T1000 (cell line): ENCODE data around the gene MYLK.
A peak's percentile ranks its signal among the peaks of the same experiment; 100 is the strongest.

Experiments used
- DNase-seq: peaks from one replicate; lab custom pipeline; 2025; ENCODE audit warnings: mixed read lengths; lab: John Stamatoyannopoulos, UW

Gene MYLK

DNA sequence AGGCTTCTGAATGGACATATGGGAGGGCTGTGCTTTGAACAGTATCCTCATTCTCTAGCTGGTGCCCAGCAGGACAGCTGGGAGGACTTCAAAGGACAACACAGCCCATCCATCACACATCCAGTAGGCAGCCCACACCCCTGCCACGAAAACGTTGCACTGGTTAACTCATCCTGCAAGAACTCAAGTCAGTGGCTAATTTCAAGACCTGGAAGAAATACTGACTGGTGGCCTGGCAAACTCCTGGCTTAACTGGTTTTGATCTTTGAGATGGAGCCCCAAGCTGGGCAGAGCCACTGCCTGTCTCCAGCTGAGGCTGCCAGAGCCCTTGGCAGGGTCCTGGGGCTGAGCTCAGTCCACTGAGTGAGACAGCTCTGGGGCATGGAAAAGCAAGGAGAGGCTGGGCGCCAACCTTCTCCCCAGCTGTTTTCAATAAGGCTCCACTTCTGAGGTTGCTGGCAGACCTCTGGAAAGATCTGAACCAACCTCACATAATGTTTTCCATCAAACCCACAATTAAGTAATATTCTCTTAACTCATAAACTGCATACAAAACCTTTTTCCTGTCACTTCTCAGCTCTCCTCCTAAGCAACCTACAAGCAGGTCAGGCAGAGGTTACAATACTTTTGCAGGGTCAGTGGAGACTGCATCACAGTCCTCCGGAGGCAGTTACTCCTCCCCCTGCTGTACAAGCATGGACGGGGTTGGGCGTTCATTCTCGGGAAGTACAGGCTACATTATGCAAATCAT lies 110.3 kb downstream of the MYLK start:
- no peak for DNase-seq

- no peak for DNase-seq
These were observed 114.8 kb downstream of the MYLK start for GRCh38 chr3:123769356-123769743.

GRCh38 chr3:123768480-123769355 lies 115.4 kb downstream of the MYLK start:
- no peak for DNase-seq

DNA sequence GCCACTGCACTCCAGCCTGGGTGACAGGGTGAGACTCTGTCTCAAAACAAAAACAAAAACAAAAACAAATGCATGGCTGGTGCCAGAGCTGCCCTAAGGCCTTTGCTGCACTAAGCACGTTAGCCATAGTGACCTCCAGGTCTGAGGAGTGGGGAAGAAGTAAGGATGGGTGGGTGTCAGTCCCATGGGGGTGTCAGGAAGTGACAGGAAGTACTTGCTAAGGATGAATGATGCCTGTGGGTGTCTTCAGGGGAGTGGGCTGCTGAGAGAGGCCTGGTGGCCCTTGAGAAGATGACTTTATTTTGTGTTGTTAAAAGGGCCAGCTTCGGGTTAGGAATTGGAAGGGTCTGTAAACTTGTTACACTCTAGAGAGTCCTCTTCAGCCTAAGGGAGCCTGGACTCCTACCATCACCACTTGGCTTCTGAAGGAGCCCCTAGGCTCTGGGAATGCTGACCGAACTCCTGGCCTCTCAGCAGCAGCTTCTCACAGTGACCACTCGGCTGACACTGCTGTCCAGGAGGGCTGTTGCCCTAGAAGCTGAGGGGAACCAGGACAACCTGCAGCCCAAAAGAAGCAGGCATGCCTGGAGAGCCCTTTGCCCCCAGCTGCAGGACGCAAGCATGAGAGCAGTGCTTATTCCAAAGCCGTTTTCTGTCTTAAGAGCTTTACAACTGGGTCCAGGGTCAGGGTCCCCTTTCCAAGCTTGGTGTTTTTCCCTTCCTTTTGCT lies 116.4 kb downstream of the MYLK start:
- no peak for DNase-seq

- DNase-seq, result no peak
These were observed 117.1 kb downstream of the MYLK start for GRCh38 chr3:123767009-123767372.

GRCh38 chr3:123766193-123767008 lies 117.7 kb downstream of the MYLK start:
- DNase-seq, result no peak

DNA sequence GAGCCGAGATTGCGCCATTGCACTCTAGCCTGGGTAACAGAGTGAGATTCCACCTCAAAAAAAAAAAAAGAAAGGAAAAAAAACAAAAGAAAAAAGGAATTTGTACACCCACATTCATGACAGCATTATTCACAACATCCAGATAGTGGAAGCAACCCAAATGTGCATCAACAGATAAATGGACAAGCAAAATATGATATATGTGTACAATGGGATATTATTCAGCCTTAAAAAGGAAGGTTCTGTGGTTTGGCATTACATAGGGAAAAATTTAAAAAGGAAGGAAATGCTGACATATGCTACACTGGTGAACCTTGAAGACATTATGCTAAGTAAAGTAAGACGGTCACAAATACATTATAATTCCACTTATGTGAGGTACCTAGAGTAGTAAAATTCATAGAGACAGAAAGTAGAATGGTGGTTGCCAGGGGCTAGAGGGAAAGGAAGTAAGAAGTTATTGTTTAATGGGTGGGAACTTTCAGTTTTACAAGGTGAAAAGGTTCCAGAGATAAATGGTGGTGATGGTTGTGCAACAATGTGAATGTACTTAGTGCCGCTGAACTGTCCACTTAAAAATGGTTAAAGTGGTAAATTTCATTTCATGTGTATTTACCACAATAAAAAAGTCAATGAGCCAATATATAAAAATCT lies 118.5 kb downstream of the MYLK start:
- DNase-seq, result no peak

DNA sequence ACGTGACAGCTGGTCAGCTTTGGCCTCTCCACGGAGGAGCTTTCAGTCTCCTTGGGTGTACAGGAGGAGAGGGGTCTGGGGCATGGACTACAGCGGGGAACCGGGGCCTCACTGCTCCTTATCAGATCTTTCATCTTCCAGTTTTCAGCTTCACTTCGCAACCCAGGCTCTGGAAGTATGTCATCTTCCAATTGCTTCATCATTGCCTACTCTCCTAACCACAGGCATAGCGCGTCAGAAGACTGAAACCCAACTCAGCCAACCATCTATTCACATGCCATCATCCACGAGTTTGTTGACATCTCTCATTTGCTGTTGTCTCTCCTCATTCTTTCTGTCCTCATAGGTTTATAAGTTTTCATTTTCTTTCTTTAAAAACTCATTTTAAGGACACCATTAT lies 119.5 kb downstream of the MYLK start:
- DNase-seq, result no peak

DNA sequence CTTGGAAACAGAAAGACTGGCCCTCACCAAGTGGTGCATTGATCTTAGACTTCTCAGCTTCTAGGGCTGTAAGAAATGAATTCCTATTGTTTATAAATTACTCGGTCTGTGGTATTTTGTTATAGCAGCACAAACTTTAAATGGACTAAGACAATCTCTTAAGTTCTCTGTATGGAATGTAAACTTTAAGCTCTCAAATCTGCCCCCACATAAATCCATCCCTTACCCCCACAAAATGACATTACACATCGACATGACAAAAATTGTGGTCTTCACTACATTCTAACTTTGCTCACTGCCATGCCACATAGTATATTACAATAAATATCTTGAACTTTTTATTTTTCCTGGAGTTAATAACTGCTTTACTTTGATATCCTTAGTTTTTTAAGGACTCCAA lies 121.3 kb downstream of the MYLK start:
- DNase-seq, result no peak

- DNase-seq, result no peak
These were observed 123.3 kb downstream of the MYLK start for GRCh38 chr3:123760817-123761216.

- DNase-seq, result no peak
These were observed 124.3 kb downstream of the MYLK start for GRCh38 chr3:123759871-123760270.

DNA sequence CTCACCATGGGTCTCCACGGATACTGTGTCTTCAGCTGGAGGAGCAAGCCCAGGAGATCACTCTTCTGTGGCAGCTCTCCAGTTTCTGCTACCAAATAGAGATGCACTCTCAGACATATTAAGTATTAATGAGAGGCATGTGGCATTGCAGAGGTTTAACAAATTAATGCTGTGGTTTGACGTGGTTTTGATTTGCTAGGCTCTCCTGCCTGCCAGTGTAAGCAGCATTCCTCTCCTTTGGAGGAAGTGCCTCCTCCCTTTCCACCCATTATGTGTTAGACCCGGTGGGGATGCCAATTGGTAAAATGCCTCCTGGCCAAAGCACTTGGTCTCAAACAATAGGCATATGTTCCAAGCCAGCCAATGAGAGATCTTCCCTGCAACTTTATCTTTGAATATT lies 124.8 kb downstream of the MYLK start:
- no peak for DNase-seq

DNA sequence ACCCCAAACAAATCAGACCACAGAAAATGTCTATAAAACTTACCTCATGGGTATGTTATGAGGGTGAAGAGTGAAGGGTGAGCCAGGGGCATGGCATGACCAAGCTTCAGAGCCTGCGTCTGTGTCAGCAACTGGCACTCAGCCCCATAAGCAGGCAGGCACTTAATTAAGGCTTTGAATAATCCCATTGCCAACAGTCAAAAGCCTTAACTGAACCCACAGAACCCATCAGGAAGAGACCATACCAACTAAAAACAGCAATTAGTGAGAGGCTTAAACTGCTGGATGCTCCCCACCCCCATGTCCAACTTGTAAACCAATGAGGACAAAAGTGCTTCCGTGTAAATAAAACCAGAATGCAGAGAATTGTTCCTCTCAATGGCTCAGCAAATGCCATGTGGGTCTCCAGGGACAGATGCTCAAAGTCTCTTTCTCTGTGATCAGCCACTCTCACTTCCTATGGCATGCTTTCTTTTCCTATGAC lies 126.0 kb downstream of the MYLK start:
- DNase-seq, result peak; percentile 62

DNA sequence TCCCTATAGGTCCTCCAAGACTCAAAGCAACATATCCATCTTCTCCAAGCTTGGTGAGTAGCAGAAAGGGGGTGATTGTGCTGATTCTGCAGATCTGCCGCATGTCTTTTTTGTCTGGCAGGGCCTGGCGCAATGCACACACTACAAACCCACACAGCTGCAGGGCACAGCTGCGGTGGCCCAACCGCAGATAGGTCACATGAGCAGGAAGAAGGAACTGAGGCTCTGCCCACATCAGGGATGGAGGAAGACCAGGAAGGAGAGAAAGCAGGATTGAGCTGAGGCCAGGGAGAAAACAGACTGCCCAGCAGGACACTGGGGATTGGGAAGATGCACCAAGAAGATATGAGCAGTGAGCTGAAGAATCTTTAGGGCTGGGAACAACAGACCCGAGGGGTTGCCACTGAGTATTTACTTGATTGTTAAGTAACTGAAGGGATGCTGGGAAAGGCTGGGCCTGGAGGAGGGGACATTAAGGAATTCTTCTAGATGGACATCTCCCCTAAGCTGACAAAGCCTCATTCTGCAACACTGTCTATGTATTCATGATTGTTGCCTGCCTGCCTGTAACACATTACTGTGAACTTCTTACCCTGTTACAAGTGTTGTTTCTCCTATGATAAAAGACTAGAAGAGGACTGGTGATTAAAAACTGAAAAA lies 126.7 kb downstream of the MYLK start:
- peak; percentile 46 for DNase-seq

GRCh38 chr3:123755501-123755900 lies 128.6 kb downstream of the MYLK start:
- no peak for DNase-seq

DNA sequence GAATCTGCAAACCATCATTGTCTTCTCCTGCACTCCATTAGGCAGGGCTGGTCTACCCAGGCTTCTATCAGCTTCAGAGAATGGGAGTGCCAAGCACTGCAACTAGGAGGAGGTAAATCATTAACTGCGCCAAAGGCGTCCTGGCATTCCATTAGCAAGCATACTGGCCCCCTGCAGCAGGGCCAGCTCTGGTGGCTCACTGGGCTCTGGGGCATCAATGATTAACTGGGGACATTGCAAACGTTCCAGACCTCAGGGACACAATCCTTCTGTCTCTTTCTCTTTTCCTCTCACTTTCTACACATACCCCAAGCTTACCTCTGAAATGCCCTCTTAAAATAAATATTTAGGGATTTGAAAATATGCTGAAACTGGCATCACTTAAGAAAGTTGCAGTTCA lies 129.0 kb downstream of the MYLK start:
- DNase-seq, result no peak

DNA sequence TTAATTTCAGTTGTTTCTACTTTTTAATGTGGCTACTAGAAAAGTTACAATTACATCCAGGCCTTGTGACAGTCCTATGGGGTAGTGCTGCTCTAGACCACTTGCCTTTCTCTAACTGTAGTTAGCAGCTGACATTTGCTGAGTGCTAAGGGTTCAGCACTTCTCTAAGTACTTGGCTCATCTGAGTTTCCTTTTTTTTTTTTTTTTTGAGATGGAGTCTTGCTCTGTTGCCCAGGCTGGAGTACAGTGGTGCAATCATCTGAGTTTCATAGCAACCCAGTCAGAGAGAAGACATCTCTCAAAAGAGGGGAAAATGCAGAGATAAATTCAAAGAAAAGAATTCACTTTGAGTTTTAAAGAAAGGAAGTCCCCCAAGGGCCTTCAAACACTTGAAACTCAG lies 130.8 kb downstream of the MYLK start:
- no peak for DNase-seq

- no peak for DNase-seq
These were observed 131.9 kb downstream of the MYLK start for GRCh38 chr3:123752228-123752627.

GRCh38 chr3:123751433-123751832 lies 132.7 kb downstream of the MYLK start:
- no peak for DNase-seq

DNA sequence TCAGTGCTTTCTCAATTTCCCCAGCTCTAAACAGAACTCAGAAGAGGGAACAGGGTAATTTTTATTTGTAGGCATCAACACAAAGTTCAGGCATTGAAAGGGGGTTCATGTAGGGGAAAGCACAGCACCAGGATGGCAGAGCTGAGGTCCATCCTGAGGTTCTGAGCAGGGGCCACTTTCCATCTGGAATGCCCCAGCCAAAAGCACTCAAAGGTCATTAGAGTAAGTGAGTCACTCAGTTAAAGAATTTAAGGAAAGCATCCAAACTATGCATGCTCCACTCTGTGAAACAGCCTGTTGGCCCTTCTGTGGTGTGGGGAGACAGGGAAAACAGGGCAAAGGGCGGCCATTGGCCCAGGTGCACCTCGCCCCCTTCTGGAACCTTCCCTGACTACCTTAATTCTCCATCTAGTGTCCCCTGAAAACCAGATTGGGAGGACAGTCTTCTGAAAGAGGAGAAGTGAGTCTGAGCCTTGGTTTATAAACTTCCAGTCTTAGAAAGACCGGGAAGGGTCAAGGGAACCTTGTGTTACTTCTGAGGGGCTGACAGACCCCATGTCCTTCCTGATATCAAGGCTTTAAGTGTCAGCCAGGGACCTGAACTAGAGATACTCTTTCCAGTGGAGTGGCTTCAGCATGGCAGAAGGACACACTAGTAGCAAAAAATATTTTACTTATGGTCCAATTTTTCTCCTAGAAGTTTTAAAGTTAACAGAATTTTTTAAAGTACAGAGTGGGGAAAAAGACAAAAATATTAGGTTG lies 133.3 kb downstream of the MYLK start:
- peak; percentile 47 for DNase-seq
